Measurements from ENCODE around the gene PRKD1.

PRKD1 gene

DNA sequence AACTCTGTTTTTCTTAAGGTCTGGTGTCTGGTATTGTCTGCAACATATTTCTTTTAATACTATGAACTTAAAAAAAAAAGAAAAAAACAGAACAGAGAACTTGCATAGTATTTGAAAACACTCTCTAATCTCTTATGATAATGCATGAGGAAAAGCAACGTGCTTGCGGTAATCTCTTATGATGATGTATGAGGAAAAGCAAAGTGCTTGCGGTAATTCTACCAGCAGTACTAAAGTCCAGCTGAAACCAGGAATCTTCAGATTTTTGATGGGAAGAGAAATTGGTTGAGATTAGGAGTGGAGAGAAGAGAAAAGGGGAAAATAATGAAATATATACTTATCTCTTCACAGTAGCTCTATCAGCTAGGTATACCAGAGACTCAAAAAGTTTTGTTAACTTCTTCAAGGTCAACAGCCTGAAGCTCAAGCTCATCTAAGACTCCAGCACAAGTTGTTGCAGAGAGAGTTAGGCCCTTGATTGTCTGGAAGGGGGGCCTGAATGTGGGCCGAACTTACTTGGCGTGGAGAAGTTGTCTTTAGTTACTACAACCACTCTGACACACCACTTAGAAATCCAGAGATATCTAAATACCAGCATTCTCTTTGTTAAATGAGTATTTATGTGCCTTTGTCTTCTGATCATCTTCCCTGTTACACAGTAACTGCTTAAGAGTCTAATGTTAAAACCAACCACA, 240.4 kb downstream of the PRKD1 start:
- no peak for DNase-seq (ENCODE audit: extremely low read depth in 1 of 2, low read depth in 1 of 2)

DNA sequence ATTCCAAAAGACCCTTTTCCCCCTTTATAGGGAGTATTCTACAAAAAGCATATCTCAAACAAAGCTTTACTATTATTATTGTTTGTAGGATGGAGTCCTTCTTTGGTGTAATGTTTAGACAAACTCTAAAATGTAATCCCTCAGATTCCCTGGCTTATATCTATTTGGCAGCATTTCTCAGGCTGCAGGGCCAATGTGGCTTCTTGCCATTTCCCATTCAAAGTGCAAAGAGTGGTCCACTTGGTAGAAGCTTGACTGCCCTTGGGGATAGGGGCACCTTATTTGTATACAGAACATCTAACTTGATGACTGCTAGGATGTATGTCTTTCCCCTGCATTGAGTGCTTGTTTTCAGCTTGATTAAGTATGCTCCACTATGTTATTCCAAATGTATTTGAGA, 242.7 kb downstream of the PRKD1 start:
- no peak for DNase-seq (ENCODE audit: extremely low read depth in 1 of 2, low read depth in 1 of 2)

DNA sequence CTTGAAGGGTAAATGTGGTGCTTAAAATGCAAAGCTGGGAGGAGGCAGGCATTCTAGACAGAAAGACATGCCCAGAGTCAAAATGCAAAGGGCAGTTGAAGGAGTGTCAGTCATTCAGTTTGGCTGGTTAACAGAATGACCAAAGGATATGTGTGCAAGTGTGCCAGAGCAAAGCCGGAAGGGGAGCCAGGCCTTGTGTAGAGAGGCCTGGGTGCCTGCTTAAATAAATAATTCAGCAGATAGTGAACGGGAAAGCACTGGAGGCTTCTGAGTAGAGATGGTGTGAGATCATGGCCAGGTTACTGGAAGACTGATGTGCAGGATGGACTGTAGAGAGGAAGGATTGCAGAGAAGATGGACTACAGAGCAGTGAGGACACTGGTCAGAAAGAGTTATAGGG, 244.9 kb downstream of the PRKD1 start:
- DNase-seq (ENCODE audit: extremely low read depth in 1 of 2, low read depth in 1 of 2): no peak

DNA sequence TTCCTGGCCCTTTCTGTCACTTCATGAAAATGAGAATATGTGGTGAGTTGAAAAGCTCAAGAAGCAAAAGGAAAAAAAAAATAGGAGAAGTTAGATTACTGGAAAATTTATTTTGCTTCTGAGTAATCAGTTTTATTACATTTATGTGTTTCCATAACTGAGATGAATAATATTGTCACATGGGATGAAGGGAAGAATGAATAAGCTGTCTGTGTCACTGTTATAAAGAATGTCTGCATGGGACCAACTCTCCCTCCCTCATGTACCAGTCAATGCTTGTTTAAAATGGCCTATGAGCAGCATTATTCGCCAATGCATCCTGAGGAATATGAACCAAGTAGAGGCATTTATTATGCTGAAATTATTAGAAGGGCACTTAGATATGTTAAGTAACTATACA, 246.3 kb downstream of the PRKD1 start:
- no peak for DNase-seq (ENCODE audit: extremely low read depth in 1 of 2, low read depth in 1 of 2)

DNA sequence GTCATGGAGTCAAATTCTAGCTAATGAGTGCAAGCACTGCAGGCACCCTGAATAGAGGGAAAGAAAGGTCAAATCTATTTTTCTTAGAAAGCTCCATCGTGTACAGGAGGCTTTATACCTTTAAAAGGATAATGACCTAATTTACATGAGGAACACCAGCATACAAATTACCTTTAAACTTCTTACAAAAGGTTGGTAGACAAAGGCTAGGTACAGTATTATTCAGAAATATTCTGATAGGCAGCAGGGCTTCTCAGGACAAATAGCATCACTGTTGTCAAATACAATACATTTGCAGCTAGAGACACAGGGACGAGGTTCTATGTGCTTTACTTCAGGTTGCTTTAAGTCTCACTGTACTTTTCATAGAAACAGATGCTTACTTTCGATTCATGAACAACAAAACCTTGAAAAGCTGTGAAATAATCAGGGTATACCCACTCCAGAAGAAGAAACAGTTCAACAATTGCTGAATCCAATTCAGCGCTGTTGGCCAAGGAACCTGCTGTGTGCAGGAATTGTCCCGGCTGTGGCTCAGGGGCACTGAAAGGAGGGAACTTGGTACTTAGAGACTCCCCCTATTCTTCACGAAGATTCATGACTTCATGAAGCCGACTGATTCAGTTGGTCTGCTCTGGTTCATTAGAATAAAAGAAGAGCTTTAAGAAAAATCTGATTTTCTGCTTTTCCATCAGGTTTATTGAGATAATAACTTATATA, 252.9 kb downstream of the PRKD1 start:
- DNase-seq (ENCODE audit: extremely low read depth in 1 of 2, low read depth in 1 of 2): no peak

DNA sequence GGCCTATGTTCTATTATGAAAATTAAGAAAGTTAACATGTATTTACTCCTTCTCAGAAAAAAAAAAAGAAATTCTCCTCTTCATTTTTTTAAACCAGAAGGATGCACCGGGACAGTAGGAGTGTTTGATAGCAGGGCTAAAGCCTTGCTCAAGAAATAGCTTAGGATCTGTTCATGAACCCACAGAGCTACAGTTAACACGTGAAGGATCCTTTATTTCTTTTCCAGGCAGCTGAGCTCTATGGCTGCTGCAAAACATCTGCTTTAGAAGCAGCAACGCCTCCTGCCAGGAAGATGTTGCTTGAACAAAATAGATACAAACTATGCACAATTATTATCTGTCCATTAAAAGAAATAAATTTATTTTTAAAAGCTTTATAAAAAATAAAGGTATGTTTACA, 254.8 kb downstream of the PRKD1 start:
- DNase-seq (ENCODE audit: extremely low read depth in 1 of 2, low read depth in 1 of 2): no peak

DNA sequence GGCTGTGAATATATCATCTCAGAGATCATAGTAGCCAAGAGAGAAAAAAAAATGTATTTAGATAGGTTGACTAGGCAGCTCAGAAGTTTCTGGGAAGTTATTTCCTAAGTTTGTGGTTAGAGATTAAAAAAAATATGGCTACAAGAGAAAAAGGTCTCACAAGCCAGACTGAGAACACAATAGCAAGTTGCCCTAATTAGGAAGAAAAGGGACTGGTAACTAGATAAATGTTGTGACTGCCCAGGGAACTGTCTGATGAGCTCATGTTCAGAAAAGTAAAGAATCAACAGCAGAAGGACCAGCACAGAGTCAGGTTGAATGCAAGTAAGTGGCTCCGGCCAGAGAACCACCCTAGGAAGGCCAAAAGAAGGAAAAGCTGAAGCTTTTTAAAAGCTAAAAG, 256.6 kb downstream of the PRKD1 start:
- DNase-seq (ENCODE audit: extremely low read depth in 1 of 2, low read depth in 1 of 2): no peak

DNA sequence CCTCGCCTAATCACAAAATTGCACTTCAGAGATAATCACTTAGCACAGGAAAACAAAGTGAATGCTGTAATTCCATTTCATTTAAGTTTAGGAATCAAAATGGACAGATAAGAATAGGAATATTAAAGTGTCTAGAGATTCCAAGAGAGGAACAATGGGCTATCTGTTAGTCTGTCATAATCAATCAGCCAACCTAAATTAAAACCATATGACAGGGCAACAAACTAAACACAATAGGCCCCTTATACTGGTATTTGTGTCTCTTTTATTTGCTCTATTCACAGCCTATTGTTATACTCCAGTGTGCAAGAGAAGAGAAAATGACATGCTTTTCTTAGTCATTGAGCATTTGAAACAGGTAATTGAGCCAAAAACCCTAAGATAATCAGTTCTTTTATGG, 259.4 kb downstream of the PRKD1 start:
- no peak for DNase-seq (ENCODE audit: extremely low read depth in 1 of 2, low read depth in 1 of 2)

DNA sequence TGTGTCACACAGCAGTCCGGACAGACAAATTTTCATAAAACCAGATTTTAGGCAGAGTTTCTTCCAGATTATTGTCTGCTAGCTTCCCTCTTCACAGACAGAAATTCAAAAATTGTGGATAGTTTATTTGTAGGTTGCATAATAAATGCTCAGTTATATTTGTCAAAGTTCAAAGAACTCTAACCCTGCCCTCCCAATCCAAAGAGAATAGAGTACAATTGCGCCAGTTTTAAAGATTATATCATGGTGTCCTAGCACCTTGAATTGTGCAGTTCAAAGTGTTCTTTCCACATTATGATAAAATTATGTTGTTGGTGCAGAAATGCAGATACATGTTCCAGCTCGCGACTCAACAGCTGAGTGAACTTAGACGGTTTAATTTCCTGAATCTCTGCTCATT, 263.1 kb downstream of the PRKD1 start:
- no peak for DNase-seq (ENCODE audit: extremely low read depth in 1 of 2, low read depth in 1 of 2)

DNA sequence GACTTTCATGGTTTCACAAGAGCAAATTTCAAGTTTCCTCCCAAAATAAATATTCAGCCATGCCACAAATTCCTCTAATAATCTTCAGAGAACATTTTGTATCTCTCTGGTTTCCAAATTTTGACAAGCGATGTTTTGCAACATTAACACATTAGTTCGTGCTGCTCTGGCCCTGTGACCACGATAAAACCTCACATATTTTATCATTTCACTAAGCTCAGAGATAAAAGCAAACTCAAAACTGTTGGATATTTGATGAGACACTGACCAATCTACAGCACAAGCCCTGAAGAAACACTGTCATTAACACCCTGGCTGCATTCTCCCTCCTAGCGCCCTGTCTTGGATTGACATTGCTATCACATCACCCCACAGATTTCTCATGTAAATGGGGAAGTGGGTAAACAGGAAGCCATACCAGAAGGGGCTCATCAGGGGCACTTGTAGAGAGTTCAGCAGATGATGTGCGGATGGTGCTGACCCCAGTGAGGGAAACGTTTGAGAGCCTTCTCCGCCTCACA, 264.3 kb downstream of the PRKD1 start:
- no peak for DNase-seq (ENCODE audit: extremely low read depth in 1 of 2, low read depth in 1 of 2)

DNA sequence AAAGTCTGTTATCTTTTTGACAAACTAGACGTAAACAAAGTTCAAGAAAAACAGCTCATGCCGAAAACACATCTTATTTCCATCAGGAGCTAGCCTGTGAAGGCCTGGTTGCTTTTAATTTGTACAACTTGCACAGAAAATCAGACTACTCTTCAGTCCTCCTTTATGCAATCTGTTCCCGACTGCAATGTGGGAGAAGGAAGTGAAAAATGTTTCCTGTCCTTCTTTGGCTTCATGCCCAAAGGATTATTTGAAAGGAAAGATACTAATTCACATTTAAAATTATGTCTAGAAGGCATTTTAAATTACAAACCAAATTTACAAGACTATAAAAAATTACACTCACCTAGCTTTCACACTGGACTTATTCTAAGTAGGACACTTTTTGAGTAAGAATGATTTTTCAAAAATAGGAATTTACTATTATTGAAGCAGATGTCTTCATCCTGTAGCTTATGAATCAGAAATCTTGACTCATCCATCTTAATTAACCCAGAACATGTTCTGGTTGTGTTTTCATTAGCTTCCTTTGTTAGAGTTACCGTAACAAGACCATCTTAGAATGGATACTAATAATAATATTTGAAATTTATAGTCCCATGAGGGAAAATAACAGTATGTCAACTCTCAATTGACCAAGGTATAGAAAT, 272.6 kb downstream of the PRKD1 start:
- DNase-seq (ENCODE audit: extremely low read depth in 1 of 2, low read depth in 1 of 2): no peak

DNA sequence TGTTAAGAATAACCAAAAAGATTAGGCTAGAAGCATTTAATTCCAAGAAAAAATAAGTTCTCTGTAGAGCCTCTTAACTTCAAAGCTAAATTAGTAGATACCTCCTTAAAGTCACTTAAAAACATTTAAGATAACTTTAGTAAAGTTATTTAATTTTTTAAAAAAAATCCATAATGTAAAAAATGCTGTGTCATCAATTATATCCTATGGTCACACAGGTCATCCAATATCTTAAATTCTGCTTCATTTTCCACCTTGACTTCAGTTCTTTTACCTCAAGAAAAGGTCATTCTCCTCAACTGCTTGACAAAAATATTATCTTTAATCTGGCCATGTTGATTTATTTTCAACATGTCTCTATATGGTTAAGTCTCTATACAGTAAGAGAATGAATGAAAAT, 274.3 kb downstream of the PRKD1 start:
- DNase-seq (ENCODE audit: extremely low read depth in 1 of 2, low read depth in 1 of 2): no peak

DNA sequence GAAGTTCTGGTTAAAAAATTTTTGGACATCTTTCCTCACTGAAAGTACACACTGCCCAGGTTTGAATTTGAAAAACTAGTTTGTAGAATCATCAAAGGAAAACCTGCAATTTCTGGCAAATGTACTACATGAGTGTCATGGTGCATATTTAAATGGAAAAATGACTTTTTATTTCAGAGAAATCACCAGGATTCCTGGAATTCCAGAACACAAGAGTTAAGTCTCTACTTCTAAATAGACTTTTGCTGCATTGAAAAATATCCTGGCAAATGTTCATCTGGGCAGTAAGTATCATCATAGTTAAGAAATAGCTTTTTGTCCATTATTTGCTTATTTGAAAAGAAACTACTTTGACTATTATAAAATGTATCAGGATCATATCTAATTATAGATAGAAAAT, 275.1 kb downstream of the PRKD1 start:
- no peak for DNase-seq (ENCODE audit: extremely low read depth in 1 of 2, low read depth in 1 of 2)

DNA sequence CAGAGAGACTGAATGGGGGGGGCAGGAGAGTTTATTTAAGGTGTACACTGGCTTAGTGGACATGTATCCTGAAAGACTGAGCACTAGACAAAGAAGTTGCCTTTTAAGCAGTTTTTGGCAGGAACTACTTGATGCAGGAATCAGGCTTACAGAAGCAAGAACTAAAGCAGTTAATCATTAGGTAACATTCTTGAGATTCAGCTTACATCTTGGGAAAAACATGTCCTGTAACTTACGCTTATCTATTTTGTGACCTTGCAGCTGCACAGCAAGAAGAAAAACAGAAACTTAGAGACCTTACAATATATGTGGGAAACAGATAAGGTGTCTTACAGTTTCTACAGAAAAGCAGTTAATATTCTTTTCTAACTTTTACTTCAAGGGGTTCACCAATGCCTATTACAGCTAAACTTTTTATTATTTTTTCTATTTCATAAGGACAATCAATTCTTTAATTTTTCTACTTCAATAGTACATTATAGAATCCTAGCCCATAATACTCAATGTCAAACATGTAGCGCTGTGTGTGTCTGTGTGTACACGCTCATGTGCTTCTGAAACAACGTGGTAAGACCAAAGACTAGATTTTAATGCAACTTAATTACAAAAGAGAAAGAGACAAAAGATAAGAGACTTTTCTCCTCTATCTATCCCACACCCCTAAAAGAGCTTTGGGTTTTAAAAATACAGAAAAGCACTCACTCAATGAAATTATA, 276.9 kb downstream of the PRKD1 start:
- DNase-seq (ENCODE audit: extremely low read depth in 1 of 2, low read depth in 1 of 2): no peak

DNA sequence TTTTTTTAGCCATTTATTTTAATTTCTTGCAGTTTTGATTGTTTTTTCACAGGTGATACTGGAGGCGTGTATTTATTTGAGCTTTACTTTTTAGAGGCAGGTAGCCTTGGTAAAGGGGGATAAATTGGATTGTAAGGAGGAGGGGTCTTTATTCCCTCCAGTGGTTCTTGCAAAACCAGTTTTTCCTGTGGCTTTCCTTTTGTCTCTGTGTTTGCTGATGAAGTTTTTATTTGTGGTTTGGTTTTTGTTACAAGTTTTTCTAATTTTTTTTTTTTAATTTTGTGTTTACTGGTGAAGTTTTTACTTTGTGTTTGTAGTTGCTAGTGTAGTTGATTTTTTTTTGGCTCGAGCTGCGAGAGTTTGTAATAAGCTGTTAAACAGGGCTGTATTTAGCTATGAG, 278.5 kb downstream of the PRKD1 start:
- no peak for DNase-seq (ENCODE audit: extremely low read depth in 1 of 2, low read depth in 1 of 2)

DNA sequence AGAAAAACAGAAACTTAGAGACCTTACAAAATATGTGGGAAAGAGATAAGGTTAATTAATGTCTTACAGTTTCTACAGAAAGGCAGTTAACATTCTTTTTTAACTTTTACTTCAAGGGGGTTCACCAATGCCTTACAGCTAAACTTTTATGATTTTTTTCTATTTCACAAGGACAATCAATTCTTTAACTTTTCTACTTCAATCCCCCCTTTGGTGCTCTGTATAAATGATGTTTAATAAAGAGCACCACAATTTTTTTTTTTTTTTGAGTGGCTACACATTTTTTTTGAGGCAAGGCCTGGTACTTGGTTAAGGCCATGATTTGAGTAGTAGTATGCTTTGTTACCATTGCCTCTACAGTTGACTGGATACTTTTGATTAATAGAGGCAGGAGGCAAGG, 279.6 kb downstream of the PRKD1 start:
- DNase-seq (ENCODE audit: extremely low read depth in 1 of 2, low read depth in 1 of 2): no peak

DNA sequence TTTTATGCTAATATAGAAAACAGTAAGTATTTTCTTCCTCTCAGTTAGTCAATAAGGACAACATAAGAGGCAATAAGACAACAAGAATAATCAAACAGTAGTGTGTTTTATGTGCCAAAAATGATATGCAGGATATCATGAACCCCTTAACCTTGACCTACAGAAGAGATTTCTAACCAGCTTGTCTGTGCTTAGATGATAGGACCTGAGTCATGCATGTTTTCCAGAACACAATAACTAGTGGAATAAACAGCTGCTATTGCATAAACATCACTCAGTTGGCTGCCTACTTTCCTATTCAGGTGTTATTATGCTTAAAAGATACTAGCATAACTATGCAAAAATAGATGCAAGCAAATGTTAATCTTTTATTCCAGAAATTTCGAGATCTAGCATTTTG, 282.5 kb downstream of the PRKD1 start:
- DNase-seq (ENCODE audit: extremely low read depth in 1 of 2, low read depth in 1 of 2): no peak

DNA sequence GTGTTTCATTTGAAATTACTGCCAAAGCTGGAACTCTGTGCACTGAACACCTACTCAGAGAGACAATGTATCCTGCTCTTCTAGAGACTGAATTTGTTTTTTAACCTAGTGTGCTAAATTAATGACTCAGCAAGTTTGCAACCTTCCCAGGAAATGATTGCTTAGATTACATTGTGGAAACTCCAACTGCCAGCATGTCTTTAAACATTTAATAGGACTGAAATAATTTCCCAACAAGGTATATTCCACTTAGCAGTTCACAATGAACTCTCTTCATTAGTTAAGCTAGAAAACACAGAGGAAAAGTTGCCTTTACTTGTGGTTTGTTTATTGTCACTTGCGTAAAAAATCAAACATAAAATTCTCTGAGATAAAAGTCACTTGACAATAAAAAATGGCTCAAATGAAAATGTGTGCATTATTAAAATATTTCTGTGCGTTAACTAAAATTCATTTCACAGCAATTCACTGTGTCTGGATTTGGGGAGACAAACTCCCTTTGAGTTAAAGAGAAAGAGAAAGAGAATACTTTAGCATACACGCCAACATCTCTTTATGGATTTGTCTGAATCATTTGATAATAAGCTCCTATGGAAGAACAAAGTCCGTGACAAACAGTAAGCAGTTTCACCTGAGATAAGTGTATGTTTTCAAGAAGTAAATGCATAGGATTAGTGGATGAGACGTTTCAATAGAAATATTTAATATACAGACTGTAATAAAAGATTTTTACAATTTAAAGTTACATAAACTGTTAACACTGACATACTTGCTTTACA, 284.0 kb downstream of the PRKD1 start:
- DNase-seq (ENCODE audit: extremely low read depth in 1 of 2, low read depth in 1 of 2): no peak

DNA sequence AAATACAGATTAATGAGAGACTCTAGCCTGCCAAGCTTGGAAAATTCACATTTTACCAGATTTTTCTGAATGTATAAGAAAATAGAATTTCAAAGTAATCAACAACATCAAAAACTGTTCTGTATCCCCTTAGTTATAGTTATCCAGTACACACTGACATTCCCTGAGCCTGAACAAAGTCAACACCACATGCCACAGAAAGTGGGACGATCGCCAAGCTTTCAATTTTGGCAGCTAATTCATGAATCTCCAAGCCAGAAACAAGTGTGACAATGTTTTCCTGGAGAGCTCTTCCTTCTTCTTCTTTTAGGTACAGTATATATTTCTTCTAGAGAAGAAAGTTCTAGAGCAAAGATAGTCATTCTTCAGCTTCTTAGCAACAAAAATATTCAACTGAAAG, 290.2 kb downstream of the PRKD1 start:
- DNase-seq (ENCODE audit: extremely low read depth in 1 of 2, low read depth in 1 of 2): no peak

DNA sequence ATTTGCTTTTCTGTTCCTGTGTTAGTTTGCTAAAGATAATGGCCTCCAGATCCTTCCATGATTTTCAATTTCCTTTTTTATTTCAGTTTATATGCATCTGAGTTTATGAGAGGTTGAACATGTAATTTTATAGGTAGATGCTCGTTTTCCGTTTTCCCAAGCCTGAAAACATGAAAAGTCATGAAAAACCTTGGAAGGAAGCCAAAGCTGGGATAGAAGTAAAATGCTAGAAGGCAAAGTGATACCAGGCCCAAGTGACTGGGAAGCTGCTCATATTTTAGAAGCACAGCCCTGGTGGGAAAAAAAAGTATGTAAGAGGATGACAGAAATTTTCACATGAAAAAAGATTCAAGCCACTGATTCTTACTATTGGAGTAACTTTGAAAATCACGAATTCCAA, 290.8 kb downstream of the PRKD1 start:
- no peak for DNase-seq (ENCODE audit: extremely low read depth in 1 of 2, low read depth in 1 of 2)
